ENCODE results near the gene RHOC. TPM values are rescaled to one million over a fixed set of nuclear protein-coding genes. Genes with fewer than 3 reads are reported as not detected.

Gene RHOC
- total RNA-seq, 1 experiment from 2014 or later: 405 TPM

DNA sequence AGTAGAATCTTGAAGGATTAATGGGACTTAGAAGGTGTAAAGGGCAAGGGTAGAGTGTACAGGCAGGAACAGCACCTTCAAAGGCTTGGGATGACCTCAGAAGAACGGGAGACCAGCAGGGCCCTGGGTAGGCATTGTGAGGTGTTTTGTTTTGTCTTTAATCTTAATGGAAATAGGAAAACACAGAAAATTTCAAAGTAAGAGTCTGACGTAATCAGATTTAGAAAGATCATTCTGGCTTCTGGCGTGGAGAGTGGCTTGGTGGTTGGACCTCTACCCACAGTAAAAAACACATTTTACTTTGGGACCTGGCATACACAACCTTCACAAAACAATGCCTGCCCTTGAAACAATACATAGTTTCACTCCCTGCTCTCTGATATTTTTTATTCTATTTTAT, 28.3 kb downstream of the RHOC start:
- no peak overlapping the region for H3K4me3 ChIP-seq (ENCODE audit: low read length)
- peaks cover 17% of the 10 kb centered on the region; the same call in 1 of the 2 replicates for H3K4me1 ChIP-seq (ENCODE audit: insufficient read depth, low read length)
- H4K20me1 ChIP-seq (ENCODE audit: low read length): no peaks in the 10 kb centered on the region
- no peak for ATAC-seq
- H3K4me2 ChIP-seq (ENCODE audit: low read length): no peak overlapping the region
- TF ChIP-seq EZH2 (IDR thresholded peaks at IDR 0.05; ENCODE audit: low read length, unreplicated experiment) (no peak), EZH2phosphoT487 (IDR thresholded peaks at IDR 0.05; ENCODE audit: borderline replicate concordance, low read length) (no peak), CTCF (conservative IDR thresholded peaks at IDR 0.05; ENCODE audit: low read depth, low read length) (no peak)
- ChIA-PET CTCF (no interaction called here), POLR2A (ENCODE audit: unreplicated experiment) (no interaction called here)
- no TSS peak for BruUV-seq (replicated peaks)
- H3K27me3 ChIP-seq (ENCODE audit: low read length): no peaks in the 10 kb centered on the region
- H3K9me2 ChIP-seq (replicated peaks; ENCODE audit: low read length): no peaks in the 10 kb centered on the region
- no peak overlapping the region for H3K27ac ChIP-seq (ENCODE audit: low read length)
- intact Hi-C loops (cut with micrococcal nuclease): no loop called here
- H3F3A ChIP-seq (ENCODE audit: low read length, unreplicated experiment): peaks cover under 1% of the 10 kb centered on the region
- no peak for DNase-seq
- H3K79me2 ChIP-seq (ENCODE audit: low read length): peaks cover 30% of the 10 kb centered on the region
- H3K9me3 ChIP-seq (ENCODE audit: low read length): no peaks in the 10 kb centered on the region
- no peaks in the 10 kb centered on the region for H3K36me3 ChIP-seq (ENCODE audit: low read depth, low read length)
- H2AFZ ChIP-seq (ENCODE audit: low read length): no peak overlapping the region
- no peak overlapping the region for H3K9ac ChIP-seq (ENCODE audit: low read length)

DNA sequence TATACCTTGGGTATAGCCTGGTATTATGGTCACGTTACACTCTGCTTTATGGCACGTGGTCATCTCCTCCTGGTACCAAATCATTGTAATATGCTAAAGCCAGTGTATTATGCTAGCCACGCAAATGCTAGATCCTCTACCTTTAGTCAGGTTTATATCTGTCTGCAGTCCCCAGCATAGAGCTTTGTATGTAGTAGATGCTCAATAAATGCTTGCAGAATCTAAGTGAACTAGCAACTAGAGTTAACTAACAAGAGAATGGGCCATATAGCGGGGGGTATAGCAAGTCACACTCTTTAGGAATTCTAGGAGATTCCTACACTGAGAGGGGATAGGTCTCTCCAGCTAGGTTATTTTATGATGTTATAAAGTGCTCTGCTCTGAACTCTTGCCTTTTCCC, 29.4 kb downstream of the RHOC start:
- Histone ChIP-seq H3K79me2 (ENCODE audit: low read length) (peaks cover 30% of the 10 kb centered on the region), H2AFZ (ENCODE audit: low read length) (no peak overlapping the region), H3K27ac (ENCODE audit: low read length) (no peak overlapping the region), H3F3A (ENCODE audit: low read length, unreplicated experiment) (peaks cover 7% of the 10 kb centered on the region), H3K9me2 (replicated peaks; ENCODE audit: low read length) (no peaks in the 10 kb centered on the region), H3K4me1 (ENCODE audit: insufficient read depth, low read length) (peaks cover 24% of the 10 kb centered on the region), H3K27me3 (ENCODE audit: low read length) (no peaks in the 10 kb centered on the region), H4K20me1 (ENCODE audit: low read length) (no peaks in the 10 kb centered on the region), H3K36me3 (ENCODE audit: low read depth, low read length) (no peaks in the 10 kb centered on the region), H3K9ac (ENCODE audit: low read length) (no peak overlapping the region), H3K4me3 (ENCODE audit: low read length) (no peak overlapping the region), H3K9me3 (ENCODE audit: low read length) (no peaks in the 10 kb centered on the region), H3K4me2 (ENCODE audit: low read length) (no peak overlapping the region)
- CTCF ChIA-PET: no interaction called here
- TF ChIP-seq EZH2 (IDR thresholded peaks at IDR 0.05; ENCODE audit: low read length, unreplicated experiment) (no peak), CTCF (conservative IDR thresholded peaks at IDR 0.05; ENCODE audit: low read depth, low read length) (no peak), EZH2phosphoT487 (IDR thresholded peaks at IDR 0.05; ENCODE audit: borderline replicate concordance, low read length) (no peak)
- ATAC-seq: no peak
- intact Hi-C loops (cut with micrococcal nuclease): no loop called here
- POLR2A ChIA-PET (ENCODE audit: unreplicated experiment): interaction anchor here (0.5 kb wide), 1 partner anchor 280 kb away, joined by 5 read pairs; no protein-coding TSS in a partner anchor
- BruUV-seq (replicated peaks): no TSS peak
- DNase-seq: no peak

DNA sequence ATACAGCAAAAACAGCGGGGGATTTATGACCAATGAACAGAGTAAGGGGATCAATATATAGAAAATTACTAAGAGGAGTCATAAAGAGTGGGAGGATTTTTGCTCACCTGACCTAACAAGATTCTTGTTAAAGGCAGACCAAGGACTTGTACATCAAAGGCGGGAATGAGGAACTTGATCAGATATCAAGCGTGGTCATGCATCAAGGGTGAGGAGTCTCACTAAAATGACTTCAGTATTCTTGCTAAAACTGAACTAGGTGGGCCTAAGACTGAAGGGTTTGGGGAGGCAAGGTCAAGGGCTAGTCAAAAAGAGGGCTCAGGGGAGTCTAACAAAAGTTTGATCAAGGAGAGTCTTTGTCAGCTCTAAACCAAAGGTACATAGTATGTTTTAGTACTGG, 30.4 kb downstream of the RHOC start:
- no peaks in the 10 kb centered on the region for H3K27me3 ChIP-seq (ENCODE audit: low read length)
- peaks cover 4% of the 10 kb centered on the region; the same call in 1 of the 2 replicates for H3K36me3 ChIP-seq (ENCODE audit: low read depth, low read length)
- H3K9ac ChIP-seq (ENCODE audit: low read length): no peak overlapping the region
- no TSS peak for BruUV-seq (replicated peaks)
- H4K20me1 ChIP-seq (ENCODE audit: low read length): no peaks in the 10 kb centered on the region
- no peak overlapping the region for H3K27ac ChIP-seq (ENCODE audit: low read length)
- H3K9me2 ChIP-seq (replicated peaks; ENCODE audit: low read length): no peaks in the 10 kb centered on the region
- CTCF ChIA-PET: no interaction called here
- ATAC-seq (no peak), DNase-seq (no peak)
- no peaks in the 10 kb centered on the region for H3K9me3 ChIP-seq (ENCODE audit: low read length)
- no peak overlapping the region for H3K4me3 ChIP-seq (ENCODE audit: low read length)
- no peak overlapping the region for H2AFZ ChIP-seq (ENCODE audit: low read length)
- H3K4me2 ChIP-seq (ENCODE audit: low read length): peak overlapping the region; percentile 100; the same call in 1 of the 2 replicates
- H3K79me2 ChIP-seq (ENCODE audit: low read length): peaks cover 30% of the 10 kb centered on the region
- intact Hi-C loops (cut with micrococcal nuclease): no loop called here
- H3K4me1 ChIP-seq (ENCODE audit: insufficient read depth, low read length): peaks cover 24% of the 10 kb centered on the region
- H3F3A ChIP-seq (ENCODE audit: low read length, unreplicated experiment): peaks cover 7% of the 10 kb centered on the region
- POLR2A ChIA-PET (ENCODE audit: unreplicated experiment): no interaction called here
- TF ChIP-seq CTCF (conservative IDR thresholded peaks at IDR 0.05; ENCODE audit: low read depth, low read length): no peak
- no peak for TF ChIP-seq EZH2phosphoT487 (IDR thresholded peaks at IDR 0.05; ENCODE audit: borderline replicate concordance, low read length)
- no peak for TF ChIP-seq EZH2 (IDR thresholded peaks at IDR 0.05; ENCODE audit: low read length, unreplicated experiment)
